ENCODE measurements around the gene GNAI2.

Gene GNAI2

DNA sequence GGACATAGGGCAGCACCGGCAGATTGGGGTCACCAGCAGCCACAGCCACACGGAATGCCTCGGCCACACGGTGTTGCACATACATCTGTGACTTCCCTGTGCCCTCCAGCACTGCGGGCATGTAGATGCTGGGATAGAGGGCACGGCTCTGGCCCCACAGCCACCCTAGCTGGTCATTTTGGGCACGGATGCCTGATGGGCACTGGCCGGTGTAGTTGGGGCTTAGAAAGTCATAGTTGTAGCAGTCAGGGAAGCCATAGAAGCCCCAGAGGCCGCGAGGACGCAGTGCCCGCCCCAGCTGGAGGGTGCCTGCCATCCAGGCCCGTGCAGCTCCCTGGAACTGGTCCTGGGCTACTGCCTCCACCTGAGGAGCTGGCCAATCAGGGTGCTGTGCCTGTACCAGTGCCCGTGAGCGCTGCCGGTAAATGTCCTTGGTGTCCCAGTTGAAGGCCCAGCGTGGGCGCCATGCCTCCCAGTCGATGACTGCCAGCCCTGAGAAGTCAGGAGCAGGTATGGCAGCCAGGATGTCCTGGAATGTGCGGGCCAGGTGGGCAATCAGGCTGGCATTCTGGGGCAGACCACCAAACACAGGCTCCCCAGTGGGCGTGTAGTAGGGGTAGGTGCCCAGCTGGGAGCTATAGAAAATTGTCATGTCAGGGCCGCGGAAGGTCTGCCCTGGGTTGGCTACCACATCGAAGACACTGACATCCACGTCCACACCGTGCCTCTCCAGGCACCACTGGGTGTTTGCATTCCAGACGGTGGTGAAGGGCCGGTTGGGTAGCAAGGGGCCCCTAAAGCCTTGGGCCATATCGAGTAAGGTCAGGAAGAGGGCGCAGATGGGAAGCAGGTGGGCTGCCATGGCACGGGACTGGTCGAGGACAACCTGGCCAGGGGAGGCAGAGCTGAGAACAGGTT is 66.3 kb downstream of the GNAI2 start:
- DNase-seq, result no peak

DNA sequence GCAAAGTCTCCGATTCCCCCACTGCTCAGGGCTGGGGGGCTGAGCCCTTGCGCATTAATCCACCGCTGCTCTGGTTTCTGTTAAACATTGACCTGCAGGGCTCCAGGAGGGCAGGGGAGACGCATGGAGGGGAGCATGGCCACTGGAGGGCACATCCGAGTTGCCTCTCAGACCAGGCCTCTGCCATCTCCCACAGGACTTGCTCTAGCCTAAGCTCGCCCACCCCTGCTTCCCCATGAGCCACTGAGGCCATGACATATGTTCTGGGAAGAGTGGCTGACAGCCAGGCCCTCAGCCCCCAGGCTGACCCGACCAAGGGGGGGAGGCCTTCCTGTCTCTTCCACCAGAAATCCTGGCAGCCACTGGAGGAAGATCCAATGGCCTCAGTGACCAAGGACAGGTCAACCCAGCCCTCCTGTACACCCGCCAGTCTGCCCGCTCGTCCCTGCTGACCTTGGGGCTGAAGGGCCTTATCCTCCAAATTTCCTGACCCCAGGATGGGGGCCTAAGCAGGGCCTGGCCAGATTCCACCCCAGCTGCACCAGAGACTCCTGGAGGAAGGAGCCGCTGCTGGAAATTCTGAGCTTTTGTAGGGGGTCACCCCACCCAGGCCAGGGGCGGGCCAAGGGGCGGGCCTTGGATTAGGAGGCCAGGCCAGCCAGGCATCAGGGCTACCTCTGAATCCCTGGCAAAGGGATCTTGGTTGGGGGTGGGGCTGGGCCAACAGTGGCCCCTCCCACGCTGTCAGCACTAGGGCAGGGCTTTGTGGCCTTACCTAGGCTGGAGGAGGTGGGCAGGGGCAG is 67.2 kb downstream of the GNAI2 start, which contains the start of gene HYAL1:
TSS of gene HYAL1 (minus strand) at position 562 of the 803 bp plus-strand sequence. CDS start 618 bp downstream, outside the sequence.
- no peak for DNase-seq

- no peak for DNase-seq
Measured at GRCh38 chr3:50304601-50305000, 68.6 kb downstream of the GNAI2 start.
